Ramos (cell line): ENCODE measurements around the gene ZMYM1.
"Not testable (repeated sequence)": the region's sequence is repeated elsewhere in the genome, so short reads cannot be mapped to it uniquely, and the experiment has no call there.

ENCODE experiments used
- in situ Hi-C: fragments of 300-500 bp; cut with MboI; formaldehyde crosslinking; loops from one replicate; pipeline ENCODE4 v1.14.3; 2022; ENCODE audit warnings: low sequenced_read_pairs; ENCODE audit not compliant: unreplicated experiment

The ZMYM1 gene

DNA sequence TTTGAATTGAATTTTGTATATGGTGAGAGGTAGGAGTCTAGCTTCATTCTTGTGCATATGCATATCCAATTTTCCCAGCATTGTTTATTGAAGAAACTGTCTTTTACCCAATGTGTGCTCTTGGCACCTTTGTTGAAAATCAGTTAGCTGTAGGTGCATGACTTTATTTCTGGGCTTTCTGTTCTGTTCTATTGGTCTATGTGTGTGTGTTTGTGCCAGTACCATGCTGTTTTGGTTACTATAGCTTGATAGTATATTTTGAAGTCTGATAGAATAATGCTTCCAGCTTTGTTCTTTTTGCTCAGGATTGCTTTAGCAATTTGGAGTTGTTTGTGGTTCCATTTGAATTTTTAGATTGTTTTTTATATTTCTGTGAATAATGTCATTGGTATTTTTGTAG lies 9.4 kb upstream of the ZMYM1 start:
- in situ Hi-C loops, result no loop called here

DNA sequence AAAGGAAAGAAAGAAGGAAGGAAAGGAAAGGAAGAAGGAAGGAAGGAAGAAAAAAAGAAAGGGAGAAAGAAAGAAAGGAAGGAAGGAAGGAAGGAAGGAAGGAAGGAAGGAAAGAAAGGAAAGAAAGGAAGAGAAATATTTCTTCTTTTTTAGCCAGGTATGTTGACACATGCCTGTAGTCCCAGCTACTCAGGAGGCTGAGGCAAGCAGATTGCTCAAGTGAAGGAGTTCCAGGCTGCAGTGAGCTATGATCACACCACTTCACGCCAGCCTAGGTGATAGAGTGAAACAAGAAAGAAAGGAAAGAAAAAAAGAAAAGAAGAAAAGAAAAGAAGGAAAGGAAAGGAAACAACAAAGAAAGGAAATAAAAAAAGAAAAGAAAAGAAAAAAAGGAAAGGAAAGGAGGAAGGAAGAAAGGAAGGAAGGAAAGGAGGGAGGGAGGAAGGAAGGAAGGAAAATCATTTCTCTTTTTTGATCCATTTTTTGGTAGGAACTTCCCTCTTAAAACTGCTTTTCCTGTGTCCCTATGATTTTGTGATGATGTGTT lies 5.8 kb upstream of the ZMYM1 start:
- in situ Hi-C loops, result no loop called here

DNA sequence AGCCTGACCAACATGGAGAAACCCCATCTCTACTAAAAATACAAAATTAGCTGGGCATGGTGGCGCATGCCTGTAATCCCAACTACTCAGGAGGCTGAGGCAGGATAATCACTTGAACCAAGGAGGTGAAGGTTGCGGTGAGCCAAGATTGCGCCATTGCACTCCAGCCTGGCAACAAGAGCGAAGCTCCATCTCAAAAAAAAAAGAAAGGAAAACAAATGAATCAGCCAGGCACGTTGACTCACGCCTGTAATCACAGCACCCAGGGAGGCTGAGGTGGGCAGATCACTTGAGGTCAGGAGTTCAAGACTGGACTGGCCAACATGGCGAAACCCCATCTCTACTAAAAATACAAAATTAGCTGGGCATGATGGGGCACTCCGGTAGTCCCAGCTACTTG lies 2.8 kb upstream of the ZMYM1 start:
- in situ Hi-C loops, result not testable (repeated sequence)

DNA sequence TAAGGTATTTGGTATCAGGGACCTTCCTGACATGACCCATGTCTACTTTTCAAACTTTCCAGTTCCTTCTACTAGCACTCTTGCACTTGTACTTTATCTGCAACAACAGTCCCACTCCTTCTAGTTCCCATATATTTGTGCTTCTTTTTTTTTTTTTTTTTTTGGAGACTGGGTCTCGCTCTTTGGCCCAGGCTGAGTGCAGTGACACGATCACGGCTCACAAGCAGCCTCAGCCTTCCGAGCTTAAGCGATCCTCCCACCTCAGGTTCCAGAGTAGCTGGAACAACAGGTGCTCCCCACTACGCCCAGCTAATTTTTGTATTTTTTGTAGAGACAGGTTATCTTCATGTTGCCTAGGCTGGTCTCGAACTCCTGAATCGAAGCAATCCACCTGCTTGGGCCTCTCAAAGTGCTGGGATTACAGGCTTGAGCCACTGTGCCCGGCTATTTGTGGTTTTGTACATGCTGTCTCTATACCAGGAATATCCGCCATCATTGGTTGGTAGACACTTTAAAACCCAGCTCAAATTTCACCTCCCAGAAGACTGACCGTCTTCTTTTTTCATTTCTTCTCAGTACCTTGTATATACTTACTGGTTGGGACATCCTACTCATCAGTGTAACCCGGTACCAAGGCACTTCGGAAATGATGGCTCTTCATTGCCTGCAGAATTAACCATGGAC lies 1.1 kb downstream of the ZMYM1 start:
- in situ Hi-C loops, result no loop called here

DNA sequence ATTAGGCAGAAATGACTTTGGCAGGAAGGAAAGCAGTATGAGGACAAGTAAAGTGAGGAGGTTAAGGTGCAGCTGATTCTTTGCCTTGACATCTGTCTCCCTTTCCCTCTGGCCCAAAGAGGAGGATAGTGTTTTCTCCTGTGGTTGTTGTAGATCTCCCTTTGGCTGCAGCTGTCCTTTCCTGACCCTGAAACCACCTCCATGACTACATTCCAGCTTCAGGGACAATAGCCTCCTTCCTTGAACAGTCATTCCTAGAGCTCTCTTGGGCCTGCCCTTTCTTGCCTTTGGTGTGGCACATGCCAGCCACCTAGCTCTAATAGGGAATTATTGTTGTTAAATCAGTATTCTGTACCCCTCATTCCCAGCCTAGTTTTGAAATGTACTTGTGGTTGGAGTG lies 6.2 kb downstream of the ZMYM1 start:
- in situ Hi-C loops, result no loop called here

DNA sequence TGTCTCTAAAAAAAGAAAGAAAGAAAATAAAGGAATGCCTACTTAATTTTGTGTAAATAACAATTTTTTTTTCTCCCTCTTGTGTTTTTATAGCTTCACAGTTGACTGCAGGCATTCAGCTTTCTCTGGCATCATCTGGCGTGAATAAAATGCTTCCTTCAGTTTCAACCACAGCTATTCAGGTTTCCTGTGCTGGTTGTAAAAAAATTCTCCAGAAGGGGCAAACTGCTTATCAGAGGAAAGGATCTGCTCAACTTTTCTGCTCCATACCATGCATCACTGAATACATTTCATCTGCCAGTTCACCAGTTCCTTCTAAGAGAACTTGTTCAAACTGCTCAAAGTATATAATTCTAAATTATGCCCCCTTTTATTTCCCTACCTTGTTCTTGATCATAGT lies 18.0 kb downstream of the ZMYM1 start:
- in situ Hi-C loops, result no loop called here

DNA sequence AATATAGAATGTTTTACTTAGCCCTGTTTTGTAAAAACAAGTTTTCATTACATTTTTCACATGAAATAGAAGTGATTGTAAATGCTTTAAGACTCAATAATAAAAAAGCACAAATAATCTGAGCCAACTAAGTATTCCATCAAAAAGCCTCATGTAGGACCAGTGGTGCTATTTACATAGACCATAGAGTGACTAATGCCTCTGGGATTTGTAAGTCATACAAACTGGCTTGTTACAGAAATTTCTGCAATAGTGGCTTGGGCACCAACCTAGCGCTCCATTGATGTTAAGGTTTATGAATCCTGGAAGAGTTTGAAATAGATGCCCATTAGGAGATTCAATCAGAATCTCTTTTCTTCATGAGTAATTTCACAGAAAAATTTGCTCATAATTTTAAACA lies 31.9 kb downstream of the ZMYM1 start:
- in situ Hi-C loops, result no loop called here

DNA sequence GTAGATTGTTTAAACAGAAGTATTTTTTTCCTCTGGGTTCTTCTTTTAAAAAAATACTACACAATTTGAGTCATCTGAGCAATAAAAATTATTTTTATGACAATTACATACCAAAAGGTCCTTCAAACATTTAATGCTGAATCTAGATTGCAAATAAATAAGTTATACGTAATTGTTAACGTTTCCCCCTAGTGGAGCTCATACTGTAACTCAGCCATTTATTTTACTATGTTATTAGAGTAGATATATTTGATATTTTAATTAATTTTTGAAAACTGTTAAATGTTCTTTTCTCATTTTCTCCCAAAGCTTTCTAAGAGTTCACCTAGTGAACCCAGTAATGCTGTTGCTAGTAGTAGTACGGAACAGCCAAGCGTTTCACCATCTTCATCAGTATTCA lies 33.5 kb downstream of the ZMYM1 start:
- in situ Hi-C loops, result no loop called here

DNA sequence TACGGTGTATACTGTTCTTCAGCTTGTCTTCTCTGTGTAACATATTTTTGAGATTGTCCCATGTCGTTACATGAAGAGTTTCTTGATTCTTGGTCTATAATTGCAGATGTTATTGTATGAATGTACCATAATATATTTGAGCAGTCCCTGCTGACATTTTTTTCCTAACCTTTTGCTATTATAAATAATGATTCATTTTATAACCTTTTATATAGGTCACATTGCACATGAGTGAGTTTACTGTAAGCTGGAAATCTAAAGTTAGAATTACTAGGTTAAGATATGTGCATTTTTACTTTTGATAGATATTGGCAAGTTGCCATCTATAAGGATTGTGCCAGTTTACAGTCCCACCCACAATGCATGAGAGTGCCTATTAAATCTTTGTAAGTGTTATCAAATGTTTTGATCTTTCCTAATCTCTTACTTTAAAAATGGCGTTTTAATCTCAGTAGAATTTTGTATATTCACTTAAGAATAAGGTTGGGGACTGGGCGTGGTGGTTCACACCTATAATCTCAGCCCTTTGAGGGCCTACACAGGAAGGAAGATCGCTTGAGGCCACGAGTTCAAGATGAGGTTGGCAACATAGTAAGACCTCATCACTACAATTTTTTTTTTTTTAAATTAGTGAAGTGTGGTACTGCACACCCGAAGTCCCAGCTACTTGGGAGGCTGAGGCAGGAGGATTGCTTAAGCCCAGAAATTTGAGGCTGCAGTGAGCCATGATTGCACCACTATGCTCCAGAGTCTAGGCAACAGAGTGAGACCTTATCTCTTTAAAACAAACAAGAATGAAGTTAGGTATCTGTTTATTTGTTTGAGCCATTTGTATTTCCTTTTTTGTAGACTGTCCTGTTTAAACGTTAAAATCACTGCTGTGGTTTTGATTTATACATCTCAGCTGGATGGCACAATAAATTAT lies 36.5 kb downstream of the ZMYM1 start:
- in situ Hi-C loops, result no loop called here

DNA sequence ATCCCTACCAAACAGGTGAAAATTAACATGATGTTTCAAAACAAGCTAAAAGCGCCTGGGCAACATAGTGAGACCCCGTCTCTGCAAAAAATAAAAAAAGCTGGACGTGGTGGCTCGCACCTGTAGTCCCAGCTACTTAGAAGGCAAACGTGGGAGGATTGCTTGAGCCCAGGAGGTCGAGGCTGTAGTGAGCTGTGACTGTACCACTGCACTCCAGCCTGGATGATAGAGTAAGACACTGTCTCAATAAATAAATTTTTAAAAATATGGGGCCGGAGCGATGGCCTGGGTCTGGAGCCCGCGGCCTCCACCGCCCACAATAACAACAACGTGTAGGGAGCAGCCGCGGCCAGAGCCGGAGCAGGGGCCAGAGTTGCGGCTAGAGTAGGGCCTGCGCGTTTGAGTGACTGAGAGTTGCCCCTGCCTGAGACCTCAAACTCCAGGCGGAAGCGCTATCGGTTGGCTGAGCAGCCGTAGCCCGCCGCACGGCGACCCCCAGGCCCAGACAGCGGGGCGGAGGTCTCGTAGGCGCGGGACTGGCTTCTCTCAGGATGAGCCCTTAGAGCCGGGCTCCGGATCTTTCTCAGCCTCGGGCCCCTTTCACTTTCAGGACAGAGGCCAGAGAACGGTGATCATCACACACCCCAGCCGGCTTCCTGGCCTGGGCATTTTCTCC lies 41.4 kb downstream of the ZMYM1 start:
- in situ Hi-C loops, result no loop called here

DNA sequence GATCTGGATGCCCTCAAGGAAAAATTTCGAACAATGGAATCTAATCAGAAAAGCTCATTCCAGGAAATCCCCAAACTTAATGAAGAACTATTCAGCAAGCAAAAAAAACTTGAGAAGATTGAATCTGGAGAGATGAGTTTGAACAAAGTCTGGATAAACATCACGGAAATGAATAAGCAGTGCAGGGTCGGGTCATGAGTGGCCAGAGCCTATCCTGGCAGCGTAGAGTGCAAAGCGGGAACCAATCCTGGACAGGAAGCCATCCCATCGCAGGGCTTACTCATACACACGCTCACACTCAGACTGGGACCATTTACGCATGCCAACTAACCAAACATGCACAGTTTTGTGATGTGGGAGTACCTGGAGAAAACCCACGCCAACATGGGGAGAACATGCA lies 43.1 kb downstream of the ZMYM1 start:
- in situ Hi-C loops, result no loop called here

DNA sequence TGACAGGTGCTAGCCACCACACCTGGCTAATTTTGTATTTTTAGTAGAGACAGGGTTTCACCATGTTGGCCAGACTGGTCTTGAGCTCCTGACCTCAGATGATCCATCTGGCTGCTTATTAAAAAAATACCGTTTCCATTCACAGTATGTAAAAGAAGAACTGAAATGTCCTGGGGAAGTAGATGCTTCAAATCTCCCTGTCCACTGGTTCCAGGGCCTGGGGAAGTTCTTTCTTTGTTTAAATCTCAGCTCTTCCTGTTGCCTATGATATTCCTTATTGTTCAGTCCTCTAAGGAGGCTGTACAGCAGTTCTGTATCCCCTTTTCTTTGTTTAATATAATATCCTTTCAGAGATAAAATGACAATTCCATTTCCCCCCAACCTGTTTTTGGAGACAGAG lies 47.4 kb downstream of the ZMYM1 start:
- in situ Hi-C loops, result no loop called here

DNA sequence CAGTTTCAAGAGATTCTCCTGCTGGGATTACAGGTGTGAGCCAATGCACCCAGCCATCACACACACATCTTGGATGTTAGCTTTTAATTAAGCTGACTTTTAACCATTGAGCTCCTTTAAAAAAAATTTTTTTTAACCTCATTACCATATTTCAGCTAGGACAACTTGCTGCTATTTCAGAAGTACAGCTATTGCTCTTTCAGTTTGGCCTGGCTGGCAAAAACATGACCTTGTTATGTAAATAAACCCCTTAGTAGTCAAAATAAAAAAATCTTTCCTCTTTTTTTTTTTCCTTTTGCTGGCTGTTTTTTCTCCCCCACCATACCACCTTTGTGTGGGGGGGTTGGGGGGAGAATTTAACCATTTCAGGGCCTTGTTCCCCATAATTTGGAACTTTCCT lies 49.9 kb downstream of the ZMYM1 start:
- in situ Hi-C loops, result no loop called here

DNA sequence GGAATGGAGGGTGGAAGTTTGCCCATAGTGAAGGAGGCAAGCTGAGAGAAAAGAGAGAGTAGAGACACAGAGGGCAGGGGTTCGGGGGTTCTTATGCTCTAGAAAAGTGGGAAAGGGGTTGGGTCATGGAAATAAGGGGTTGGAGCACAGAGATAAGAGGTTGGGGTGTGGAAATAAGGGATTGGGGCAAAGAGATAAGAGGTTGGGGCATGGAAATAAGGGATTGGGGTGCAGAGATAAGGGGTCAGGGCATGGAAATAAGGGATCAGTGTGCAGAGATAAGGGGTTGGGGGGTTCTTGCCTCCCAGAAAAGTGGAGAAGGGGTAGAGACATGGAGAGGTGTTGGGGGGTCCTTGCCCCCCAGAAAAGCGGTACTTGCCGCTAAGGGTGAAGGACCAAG lies 57.6 kb downstream of the ZMYM1 start:
- in situ Hi-C loops, result no loop called here

DNA sequence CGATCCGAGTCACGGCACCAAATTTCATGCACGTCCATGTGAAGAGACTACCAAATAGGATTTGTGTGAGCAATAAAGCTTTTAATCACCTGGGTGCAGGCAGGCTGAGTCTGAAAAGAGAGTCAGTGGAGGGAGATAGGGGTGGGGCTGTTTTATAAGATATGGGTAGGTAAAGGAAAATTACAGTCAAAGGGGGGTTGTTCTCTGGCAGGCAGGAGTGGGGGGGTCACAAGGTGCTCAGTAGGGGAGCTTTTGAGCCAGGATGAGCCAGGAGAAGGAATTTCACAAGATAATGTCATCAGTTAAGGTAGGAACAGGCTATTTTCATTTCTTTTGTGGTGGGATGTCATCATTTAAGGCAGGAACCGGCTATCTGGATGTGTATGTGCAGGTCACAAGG lies 58.4 kb downstream of the ZMYM1 start:
- in situ Hi-C loops, result not testable (repeated sequence)

DNA sequence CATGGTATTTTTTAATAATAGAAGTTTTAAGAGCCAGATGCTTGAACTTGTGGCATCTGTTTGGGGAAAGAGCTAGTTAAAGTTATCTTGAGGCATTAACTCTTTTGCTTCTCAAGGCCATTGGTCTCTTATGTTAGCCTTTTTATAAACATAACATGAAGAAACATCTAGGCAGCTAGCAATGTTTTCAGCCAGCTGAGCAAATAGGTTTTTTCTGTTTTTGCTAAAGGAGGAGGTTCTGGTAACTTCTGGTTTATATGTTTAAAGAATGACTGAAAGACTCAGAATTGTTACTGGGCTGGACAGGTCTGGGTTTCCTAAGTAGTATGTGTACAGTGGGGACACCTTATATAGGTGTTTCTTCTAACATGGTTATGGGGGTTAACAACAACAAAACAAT lies 63.1 kb downstream of the ZMYM1 start:
- in situ Hi-C loops, result not testable (repeated sequence)

DNA sequence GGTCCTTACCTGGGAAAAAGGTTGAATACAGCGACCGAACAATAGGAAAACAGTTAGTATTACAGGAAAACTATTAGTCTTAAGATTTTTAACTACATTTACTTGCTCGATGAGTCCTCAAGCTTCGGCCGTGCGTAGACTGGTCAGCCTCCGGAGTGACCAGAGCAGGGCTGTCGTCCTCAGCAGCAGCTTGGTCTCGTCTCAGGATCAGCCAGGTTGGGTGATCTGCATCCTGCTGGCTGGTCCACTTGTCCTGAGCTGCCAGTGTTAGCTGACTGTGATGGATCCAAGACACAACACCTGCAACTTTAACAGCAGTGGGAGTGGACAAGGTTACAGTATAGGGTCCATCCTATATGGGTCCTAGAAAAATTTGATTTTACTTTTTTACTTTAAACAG lies 63.5 kb downstream of the ZMYM1 start:
- in situ Hi-C loops, result not testable (repeated sequence)

DNA sequence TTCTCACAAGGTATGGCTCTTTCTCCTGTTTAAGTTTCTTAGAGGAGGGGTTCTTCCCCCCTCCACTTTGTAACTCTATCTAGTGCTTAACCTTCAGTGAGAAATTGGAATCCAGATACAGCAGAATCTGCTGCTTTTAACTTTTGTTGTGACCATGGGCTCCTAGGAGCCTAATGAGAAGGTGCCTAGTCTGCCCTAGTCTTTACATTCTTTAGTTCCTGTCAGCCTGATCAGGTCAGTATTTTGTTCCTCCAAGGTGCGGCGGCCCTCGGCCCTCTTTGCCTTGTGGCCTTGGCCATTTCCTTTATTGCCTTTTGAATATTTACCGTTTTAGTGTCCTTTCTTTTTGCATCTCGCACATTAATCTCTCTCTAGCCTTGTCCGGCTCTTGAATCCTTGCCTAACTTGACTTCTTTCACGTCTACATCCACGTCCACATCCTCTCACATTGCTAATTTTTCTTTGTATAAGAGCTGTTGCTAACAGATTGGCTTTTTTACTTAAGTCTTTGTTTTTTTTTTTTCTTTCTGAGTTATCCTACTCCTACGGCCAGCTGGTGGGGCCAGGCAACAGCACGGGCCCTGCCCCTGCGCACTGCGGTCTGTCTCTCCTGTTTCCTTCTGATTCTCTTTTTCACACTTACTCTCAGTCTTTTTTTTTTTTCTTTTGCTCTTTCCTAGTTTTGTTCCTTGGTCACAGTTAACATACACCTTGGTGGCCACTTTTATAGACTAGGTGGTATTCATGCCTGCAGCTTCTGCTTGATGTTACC lies 64.7 kb downstream of the ZMYM1 start:
- in situ Hi-C loops, result no loop called here

DNA sequence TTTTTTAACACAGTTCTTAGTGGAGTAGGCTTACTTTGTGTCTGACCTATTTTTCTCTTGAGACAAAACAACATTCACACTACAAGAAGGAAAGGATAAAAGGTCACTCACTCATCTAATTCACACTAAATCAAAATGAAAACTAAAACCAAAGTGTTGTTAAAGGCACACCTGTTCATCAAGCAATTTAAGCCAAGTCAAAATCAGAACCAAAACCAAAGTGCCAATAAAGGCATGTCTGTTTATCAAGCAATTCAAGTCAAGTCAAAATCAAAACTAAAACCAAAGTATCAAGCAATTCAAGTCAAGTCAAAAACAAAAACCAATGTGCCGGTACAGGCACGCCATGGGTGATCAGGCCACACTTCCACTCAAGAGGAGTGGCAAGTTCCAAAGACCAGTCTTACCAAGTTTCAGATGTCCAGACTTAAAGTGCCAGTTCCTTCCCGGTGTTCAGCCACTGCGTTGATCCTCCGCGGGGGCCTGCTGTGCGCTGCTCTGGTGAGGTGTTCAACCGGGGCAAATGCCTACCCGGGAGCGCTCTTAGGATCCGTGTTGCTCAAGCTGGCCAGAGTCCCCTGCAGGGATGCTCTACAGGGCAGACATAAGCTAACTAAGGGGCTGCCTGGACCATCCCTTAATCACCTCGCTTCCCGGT lies 66.8 kb downstream of the ZMYM1 start:
- in situ Hi-C loops, result not testable (repeated sequence)

DNA sequence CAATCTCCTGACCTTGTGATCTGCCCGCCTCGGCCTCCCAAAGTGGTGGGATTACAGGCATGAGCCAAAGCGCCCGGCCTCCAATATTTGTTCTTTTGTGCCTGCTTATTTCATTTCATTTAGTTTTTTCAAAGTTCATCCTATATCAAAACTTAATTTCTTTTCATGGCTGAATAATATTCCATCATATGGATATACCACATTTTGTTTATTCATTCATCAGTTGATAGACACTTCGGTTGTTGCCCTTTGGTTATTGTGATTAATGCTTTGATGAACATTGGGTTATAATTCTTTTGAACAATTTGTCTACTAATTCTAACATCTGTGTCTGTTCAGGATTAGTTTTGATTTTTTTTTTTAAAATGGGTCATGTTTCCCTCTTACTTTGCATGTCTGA lies 72.0 kb downstream of the ZMYM1 start:
- in situ Hi-C loops, result no loop called here
